Upper lobe of left lung (tissue), 6 donors: ENCODE data around the gene GFOD1. TPM values are rescaled to one million over a fixed set of nuclear protein-coding genes. Genes with fewer than 3 reads are reported as not detected.

Experiments used
- ATAC-seq, 2 donors: fragments of 200-7000 bp; cut with Tn5 transposase; one replicate each; pipeline ENCODE4 v1.9.1; 2022; ENCODE audit warnings: mild to moderate bottlenecking in 2 of 2, moderate library complexity in 2 of 2; ENCODE audit not compliant: low FRiP score in 2 of 2
- DNase-seq, 2 donors: peaks; one replicate each; pipeline ENCODE4 v3.0.0-alpha.2; 2019 to 2020
- H3K27ac ChIP-seq, 4 donors: fragments of 200-600 bp; sonication (generic); one replicate each; pipeline ENCODE4 v1.5.1; 2016 to 2019
- H3K27me3 ChIP-seq, 4 donors: fragments of 200-600 bp; sonication (generic); one replicate each; pipeline ENCODE4 v1.5.1; 2017 to 2019
- H3K36me3 ChIP-seq, 4 donors: fragments of 200-600 bp; sonication (generic); one replicate each; pipeline ENCODE4 v1.5.1; 2016 to 2019
- H3K4me1 ChIP-seq, 4 donors: fragments of 200-600 bp; sonication (generic); one replicate each; pipeline ENCODE4 v1.5.1; 2018 to 2019
- H3K4me3 ChIP-seq, 4 donors: fragments of 200-600 bp; sonication (generic); one replicate each; pipeline ENCODE4 v1.5.1; 2017 to 2019; ENCODE audit warnings: mild to moderate bottlenecking in 2 of 4, moderate library complexity in 1 of 4
- H3K9me3 ChIP-seq, 4 donors: fragments of 200-600 bp; sonication (generic); one replicate each; pipeline ENCODE4 v1.5.1; 2018 to 2019
- CTCF ChIP-seq, 6 experiments: fragments of 450-650 bp in 4 of 6; fragments of 200-600 bp in 2 of 6; sonication (generic) in 2 of 6; IDR thresholded peaks; one replicate each; pipeline ENCODE4 v1.5.1; 2016 to 2019; ENCODE audit warnings: antibody characterized with exemption in 6 of 6
- EP300 ChIP-seq, 4 donors: sonication (generic); formaldehyde crosslinking; IDR thresholded peaks; one replicate each; pipeline ENCODE4 v1.5.1; 2017; ENCODE audit warnings: antibody characterized with exemption in 4 of 4, control low read depth in 2 of 4
- POLR2A ChIP-seq, 4 donors: fragments of 450-650 bp; IDR thresholded peaks; one replicate each; pipeline ENCODE4 v1.5.1; 2016 to 2017; ENCODE audit warnings: antibody characterized with exemption in 4 of 4, mild to moderate bottlenecking in 2 of 4
- POLR2AphosphoS5 ChIP-seq, 2 donors: sonication (generic); formaldehyde crosslinking; IDR thresholded peaks; one replicate each; pipeline ENCODE4 v1.5.1; 2017; ENCODE audit warnings: antibody characterized with exemption in 2 of 2
- WGBS, 2 donors: methylation state at CpG; one replicate each; pipeline ENCODE4 v1.1.5; 2017 to 2018; 5-methylcytosine and 5-hydroxymethylcytosine counted together
- total RNA-seq, 6 donors: library from RNA; depleted of rRNA in 4 of 6; stranded (reverse); fragments of >200 nt in 4 of 6; gene quantifications; one replicate each; pipeline versions ENCODE4 v1.1.0 to v1.2.1, GENCODE V29; 2016 to 2021
- donor health status: DM: no; HTN: no; CAD: no; lungs with moderate emphysema.
- donor health status: DM: no; HTN: yes; CAD: no; lungs with severe emphysema.

Gene GFOD1
- total RNA-seq, 6 donors from 2014 or later = 22.8 to 37.7 (median 25.8) TPM

- WGBS, 2 donors = 60 to 64% methylated on average over 13 of the region's 13 CpGs
- peaks cover 15 to 21% (median 19%) of the 10 kb centered on the region in 4 donors for H3K4me1 ChIP-seq
- ATAC-seq (peak in 1 of 2 donors; percentile 70), DNase-seq (no peak)
- peak overlapping the region; percentile 3 to 57 (median 33) for H3K27ac ChIP-seq
- H3K9me3 ChIP-seq = no peaks in the 10 kb centered on the region
- no peak overlapping the region for H3K4me3 ChIP-seq
- peaks cover 0 to 6% (median 0%) of the 10 kb centered on the region in 4 donors for H3K36me3 ChIP-seq
- TF ChIP-seq CTCF (IDR thresholded peaks at IDR 0.05) = no peak
- no peak for TF ChIP-seq POLR2A (IDR thresholded peaks at IDR 0.05)
- TF ChIP-seq POLR2AphosphoS5 (IDR thresholded peaks at IDR 0.05) = no peak
- no peak for TF ChIP-seq EP300 (IDR thresholded peaks at IDR 0.05)
- no peaks in the 10 kb centered on the region for H3K27me3 ChIP-seq
Measured at GRCh38 chr6:13354331-13355042, 132.9 kb downstream of the GFOD1 start.

DNA sequence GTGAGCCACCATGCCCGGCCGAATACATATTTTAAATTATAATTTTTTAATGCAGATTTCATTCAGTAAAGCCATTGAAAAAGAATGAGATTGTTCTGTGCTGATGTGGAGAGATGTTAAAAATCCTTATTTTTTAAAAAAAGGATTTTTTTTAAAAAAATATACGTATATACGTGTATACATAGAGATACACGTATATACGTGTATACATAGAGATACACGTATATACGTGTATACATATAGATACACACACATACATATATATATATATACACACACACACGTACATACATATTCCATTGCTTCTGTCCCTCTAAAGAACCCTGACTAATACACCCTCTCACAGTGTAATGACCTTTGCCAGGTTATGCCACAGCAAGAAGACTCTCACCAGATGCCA is 135.2 kb downstream of the GFOD1 start:
- H3K36me3 ChIP-seq = no peaks in the 10 kb centered on the region
- 95 to 98% methylated on average over 9 of the region's 9 CpGs for WGBS, 2 donors
- DNase-seq = no peak
- no peak overlapping the region for H3K27ac ChIP-seq
- no peak overlapping the region for H3K4me3 ChIP-seq
- no peaks in the 10 kb centered on the region for H3K27me3 ChIP-seq
- ATAC-seq = no peak
- no peaks in the 10 kb centered on the region for H3K9me3 ChIP-seq
- H3K4me1 ChIP-seq = peaks cover 15 to 21% (median 19%) of the 10 kb centered on the region in 4 donors
- TF ChIP-seq CTCF (IDR thresholded peaks at IDR 0.05) = no peak
- no peak for TF ChIP-seq EP300 (IDR thresholded peaks at IDR 0.05)
- no peak for TF ChIP-seq POLR2A (IDR thresholded peaks at IDR 0.05)
- TF ChIP-seq POLR2AphosphoS5 (IDR thresholded peaks at IDR 0.05) = no peak

- Histone ChIP-seq H3K4me1 (peaks cover 15 to 21% (median 19%) of the 10 kb centered on the region in 4 donors), H3K27ac (no peak overlapping the region), H3K9me3 (no peaks in the 10 kb centered on the region), H3K4me3 (no peak overlapping the region), H3K27me3 (no peaks in the 10 kb centered on the region), H3K36me3 (no peaks in the 10 kb centered on the region)
- WGBS, 2 donors = 79 to 90% methylated on average over 11 to 12 of the region's 12 CpGs
- TF ChIP-seq CTCF (IDR thresholded peaks at IDR 0.05) (no peak), EP300 (IDR thresholded peaks at IDR 0.05) (no peak), POLR2A (IDR thresholded peaks at IDR 0.05) (no peak), POLR2AphosphoS5 (IDR thresholded peaks at IDR 0.05) (no peak)
- ATAC-seq (no peak), DNase-seq (no peak)
Measured at GRCh38 chr6:13351271-13351670, 136.1 kb downstream of the GFOD1 start.

DNA sequence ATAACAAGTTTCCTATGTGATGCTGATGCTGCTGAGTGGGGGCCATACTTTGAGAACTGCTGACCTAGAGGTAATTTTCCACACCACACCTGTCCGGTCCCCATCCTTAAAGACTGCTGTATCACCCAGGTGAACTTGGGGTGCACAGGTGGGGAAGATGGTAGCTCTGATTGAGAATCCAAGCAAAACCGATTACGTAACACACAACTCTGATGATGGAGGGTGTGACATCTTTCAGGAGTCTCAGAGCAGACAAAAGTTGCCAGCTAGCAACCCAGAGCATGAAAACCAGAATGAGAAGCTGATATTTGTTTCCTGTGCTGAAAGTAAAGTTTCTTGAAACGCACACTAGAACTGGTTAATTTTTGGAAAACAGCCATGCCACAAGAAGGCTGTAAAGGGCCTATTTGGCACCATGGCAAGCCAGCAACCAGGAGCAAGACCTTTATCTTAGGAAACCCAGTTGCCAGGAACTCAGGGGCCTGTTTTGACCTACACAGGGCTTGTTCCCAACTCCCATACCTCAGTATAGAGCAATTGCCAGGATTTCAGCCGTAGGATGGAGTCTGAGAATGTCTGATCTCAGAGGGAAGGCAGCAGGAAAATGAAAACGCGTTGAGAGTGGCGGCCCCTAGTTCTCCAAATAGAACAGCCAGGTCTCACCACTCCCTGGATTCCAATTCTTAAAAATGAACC is 137.4 kb downstream of the GFOD1 start:
- no peak for DNase-seq
- no peaks in the 10 kb centered on the region for H3K9me3 ChIP-seq
- H3K4me3 ChIP-seq = no peak overlapping the region
- no peaks in the 10 kb centered on the region for H3K27me3 ChIP-seq
- WGBS, 2 donors = 82 to 93% methylated on average over 8 of the region's 8 CpGs
- H3K27ac ChIP-seq = no peak overlapping the region
- TF ChIP-seq EP300 (IDR thresholded peaks at IDR 0.05) (no peak), CTCF (IDR thresholded peaks at IDR 0.05) (no peak), POLR2A (IDR thresholded peaks at IDR 0.05) (no peak), POLR2AphosphoS5 (IDR thresholded peaks at IDR 0.05) (no peak)
- ATAC-seq = no peak
- H3K4me1 ChIP-seq = peaks cover 9 to 12% (median 11%) of the 10 kb centered on the region in 4 donors
- no peaks in the 10 kb centered on the region for H3K36me3 ChIP-seq
